Keratinocyte (primary cell): Measurements from ENCODE around the gene PTGR3. TPM values are rescaled to one million over a fixed set of nuclear protein-coding genes. Genes with fewer than 3 reads are reported as not detected.

Experiments used
- DNase-seq: peaks from one replicate; pipeline ENCODE4 v3.0.0-alpha.2; 2011; ENCODE audit warnings: low read depth, missing footprints, low spot score
- FAIRE-seq: peaks from 2 replicates; lab custom pipeline; 2011; peaks lifted over from hg19 to GRCh38; lab: Jason Lieb, UNC
- H2AFZ ChIP-seq: 2 replicates; pipeline ENCODE4 v1.6.0; 2012; ENCODE audit warnings: low read length, control low read depth, inconsistent platforms; ENCODE audit not compliant: control insufficient read depth
- H3K27ac ChIP-seq: 2 replicates; pipeline ENCODE4 v1.5.1; 2011; ENCODE audit warnings: low read length; ENCODE audit not compliant: control insufficient read depth, insufficient read depth
- H3K27me3 ChIP-seq: 3 replicates; pipeline ENCODE4 v1.6.0; 2011; ENCODE audit warnings: low read length; ENCODE audit not compliant: control insufficient read depth, insufficient read depth; ENCODE audit errors: extremely low read depth
- H3K36me3 ChIP-seq, 2 experiments: 2 replicates in 1 of 2; 3 replicates in 1 of 2; pipeline ENCODE4 v1.5.1; 2011; ENCODE audit warnings: low read length in 2 of 2, mild to moderate bottlenecking in 1 of 2; ENCODE audit not compliant: control insufficient read depth in 2 of 2, insufficient read depth in 2 of 2; ENCODE audit errors: extremely low read depth in 1 of 2
- H3K4me1 ChIP-seq: 3 replicates; pipeline ENCODE4 v1.5.1; 2011; ENCODE audit warnings: low read length; ENCODE audit not compliant: control insufficient read depth, insufficient read depth; ENCODE audit errors: extremely low read depth
- H3K4me2 ChIP-seq: 3 replicates; pipeline ENCODE4 v1.6.0; 2011; ENCODE audit warnings: low read depth, low read length; ENCODE audit not compliant: control insufficient read depth, insufficient read depth; ENCODE audit errors: extremely low read depth
- H3K4me3 ChIP-seq, 3 experiments: fragments of 200-600 bp in 1 of 3; sonication (generic) in 1 of 3; 2 replicates in 2 of 3; 3 replicates in 1 of 3; pipeline ENCODE4 v1.5.1; 2011 to 2016; ENCODE audit warnings: low read length in 3 of 3, mild to moderate bottlenecking in 3 of 3, control low read depth in 2 of 3, inconsistent platforms in 1 of 3, low read depth in 1 of 3, mixed read lengths in 1 of 3, mixed run types in 1 of 3, moderate library complexity in 1 of 3; ENCODE audit not compliant: control insufficient read depth in 2 of 3, insufficient read depth in 2 of 3; ENCODE audit errors: extremely low read depth in 1 of 3
- H3K79me2 ChIP-seq: 2 replicates; pipeline ENCODE4 v1.6.0; 2012; ENCODE audit warnings: low read length; ENCODE audit not compliant: control insufficient read depth, insufficient read depth
- H3K9ac ChIP-seq: 3 replicates; pipeline ENCODE4 v1.6.0; 2011; ENCODE audit warnings: low read length; ENCODE audit not compliant: control insufficient read depth, insufficient read depth; ENCODE audit errors: extremely low read depth
- H3K9me1 ChIP-seq: 3 replicates; pipeline ENCODE4 v1.6.0; 2011; ENCODE audit warnings: low read length; ENCODE audit not compliant: control insufficient read depth, insufficient read depth; ENCODE audit errors: extremely low read depth
- H3K9me3 ChIP-seq: 2 replicates; pipeline ENCODE4 v1.5.1; 2012; ENCODE audit warnings: low read depth, low read length; ENCODE audit not compliant: control insufficient read depth
- H4K20me1 ChIP-seq: 3 replicates; pipeline ENCODE4 v1.6.0; 2011; ENCODE audit warnings: low read length; ENCODE audit not compliant: control insufficient read depth, insufficient read depth; ENCODE audit errors: extremely low read depth
- EZH2 ChIP-seq: IDR thresholded peaks from one replicate; pipeline ENCODE4 v1.6.1; 2012; ENCODE audit warnings: inconsistent platforms, mild to moderate bottlenecking, low read length, moderate library complexity
- dilution Hi-C: fragments of 300-500 bp; cut with MboI; formaldehyde crosslinking; loops from one replicate; pipeline ENCODE4 v1.7.0; 2020; ENCODE audit warnings: low sequenced_read_pairs; ENCODE audit not compliant: extremely low pct_ligation_motif_present
- polyA plus RNA-seq, 5 experiments: library from polyadenylated mRNA; depleted of rRNA in 3 of 5; stranded (reverse) in 3 of 5; stranded (forward) in 1 of 5; unstranded in 1 of 5; fragments of >200 nt; gene quantifications; 1 replicate in 1 of 5; 2 replicates in 3 of 5; 3 replicates in 1 of 5; pipeline versions ENCODE4 v1.2.1 to v1.2.3, GENCODE V29; 2011 to 2012; ENCODE audit warnings: missing spikeins in 2 of 5, low read depth in 1 of 5, low replicate concordance in 1 of 5
- TF ChIP-seq, protein P1 (sequence below), 3 experiments: IDR thresholded peaks in 1 of 3; conservative IDR thresholded peaks in 1 of 3; optimal IDR thresholded peaks in 1 of 3; 2 replicates in 2 of 3; 3 replicates in 1 of 3; pipeline versions ENCODE3 to v1.5.1; 2011; ENCODE audit warnings: low read length in 3 of 3, mild to moderate bottlenecking in 3 of 3, moderate library complexity in 2 of 3, control low read depth in 1 of 3, inconsistent platforms in 1 of 3; ENCODE audit not compliant: insufficient read depth in 2 of 3; ENCODE audit errors: extremely low read depth in 1 of 3

The PTGR3 gene
- polyA plus RNA-seq, 1 donor (not counting 4 experiments of a cell fraction or from before 2014, with no cell fraction given), result 25.2 TPM

DNA sequence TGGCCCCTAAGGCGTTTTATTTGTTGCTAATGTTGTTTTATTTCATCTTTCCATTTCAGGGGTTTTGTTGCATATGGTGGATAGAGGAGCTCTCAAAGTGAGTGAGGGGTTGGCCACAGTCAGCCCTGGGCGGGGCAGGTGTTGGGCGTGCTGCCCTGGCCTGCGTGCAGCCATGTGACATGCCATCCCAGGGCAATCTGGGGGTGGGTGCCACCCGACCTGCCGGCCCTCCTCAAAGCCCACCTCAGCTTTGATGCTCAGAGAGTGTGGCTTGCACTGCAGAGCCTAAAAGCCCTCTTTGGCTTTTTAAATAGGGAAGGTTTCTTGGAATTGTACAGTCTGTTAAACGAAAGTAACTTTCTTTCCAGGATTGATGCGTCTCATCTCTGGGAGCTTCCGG lies 20.0 kb upstream of the PTGR3 start:
- TF ChIP-seq EZH2, result no peak
- TF ChIP-seq, protein P1, sequence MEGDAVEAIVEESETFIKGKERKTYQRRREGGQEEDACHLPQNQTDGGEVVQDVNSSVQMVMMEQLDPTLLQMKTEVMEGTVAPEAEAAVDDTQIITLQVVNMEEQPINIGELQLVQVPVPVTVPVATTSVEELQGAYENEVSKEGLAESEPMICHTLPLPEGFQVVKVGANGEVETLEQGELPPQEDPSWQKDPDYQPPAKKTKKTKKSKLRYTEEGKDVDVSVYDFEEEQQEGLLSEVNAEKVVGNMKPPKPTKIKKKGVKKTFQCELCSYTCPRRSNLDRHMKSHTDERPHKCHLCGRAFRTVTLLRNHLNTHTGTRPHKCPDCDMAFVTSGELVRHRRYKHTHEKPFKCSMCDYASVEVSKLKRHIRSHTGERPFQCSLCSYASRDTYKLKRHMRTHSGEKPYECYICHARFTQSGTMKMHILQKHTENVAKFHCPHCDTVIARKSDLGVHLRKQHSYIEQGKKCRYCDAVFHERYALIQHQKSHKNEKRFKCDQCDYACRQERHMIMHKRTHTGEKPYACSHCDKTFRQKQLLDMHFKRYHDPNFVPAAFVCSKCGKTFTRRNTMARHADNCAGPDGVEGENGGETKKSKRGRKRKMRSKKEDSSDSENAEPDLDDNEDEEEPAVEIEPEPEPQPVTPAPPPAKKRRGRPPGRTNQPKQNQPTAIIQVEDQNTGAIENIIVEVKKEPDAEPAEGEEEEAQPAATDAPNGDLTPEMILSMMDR (optimal IDR thresholded peaks at IDR 0.05 in 1 of 3, IDR thresholded peaks at IDR 0.05 in 1 of 3, conservative IDR thresholded peaks at IDR 0.05 in 1 of 3; ENCODE audit: extremely low read depth in 1 of 3, insufficient read depth in 2 of 3, low read length in 3 of 3), result no peak
- Histone ChIP-seq H3K4me2 (no peak overlapping the region), H3K27ac (no peak overlapping the region), H3K79me2 (peaks cover 2% of the 10 kb centered on the region), H3K9me1 (no peaks in the 10 kb centered on the region), H3K4me3 (no peak overlapping the region), H3K9me3 (no peaks in the 10 kb centered on the region), H3K27me3 (no peaks in the 10 kb centered on the region), H2AFZ (no peak overlapping the region), H3K4me1 (peaks cover 2% of the 10 kb centered on the region), H3K36me3 (no peaks in the 10 kb centered on the region), H4K20me1 (no peaks in the 10 kb centered on the region), H3K9ac (no peak overlapping the region)
- DNase-seq, result no peak
- dilution Hi-C loops, result no loop called here
- FAIRE-seq, result no peak

GRCh38 chr18:75227535-75228296 lies 18.8 kb upstream of the PTGR3 start:
- H3K9me3 ChIP-seq, result no peaks in the 10 kb centered on the region
- no peak for DNase-seq
- H3K4me2 ChIP-seq, result no peak overlapping the region
- TF ChIP-seq, protein P1 (optimal IDR thresholded peaks at IDR 0.05 in 1 of 3, IDR thresholded peaks at IDR 0.05 in 1 of 3, conservative IDR thresholded peaks at IDR 0.05 in 1 of 3; ENCODE audit: extremely low read depth in 1 of 3, insufficient read depth in 2 of 3, low read length in 3 of 3), result no peak
- TF ChIP-seq EZH2, result no peak
- H3K27me3 ChIP-seq, result no peaks in the 10 kb centered on the region
- H3K9ac ChIP-seq, result no peak overlapping the region
- no peak overlapping the region for H3K27ac ChIP-seq
- H3K36me3 ChIP-seq, result no peaks in the 10 kb centered on the region
- peaks cover 2% of the 10 kb centered on the region for H3K4me1 ChIP-seq
- no peak for FAIRE-seq
- H2AFZ ChIP-seq, result no peak overlapping the region
- H3K9me1 ChIP-seq, result no peaks in the 10 kb centered on the region
- H3K79me2 ChIP-seq, result peaks cover 5% of the 10 kb centered on the region
- dilution Hi-C loops, result no loop called here
- no peak overlapping the region for H3K4me3 ChIP-seq
- no peaks in the 10 kb centered on the region for H4K20me1 ChIP-seq
